ENCODE data around the gene SSC5D. TPM values are rescaled to one million over a fixed set of nuclear protein-coding genes. Genes with fewer than 3 reads are reported as not detected.

SSC5D gene
- total RNA-seq, 1 experiment from 2014 or later: 3.2 TPM

- Histone ChIP-seq H3T11ph (ENCODE audit: low read length) (no peak overlapping the region), H3K4me1 (ENCODE audit: insufficient read depth, low read length) (peaks cover 2% of the 10 kb centered on the region; the same call in 1 of the 2 replicates), H2BK15ac (ENCODE audit: low read depth, low read length) (no peak overlapping the region), H2BK5ac (ENCODE audit: insufficient read length, low read length) (no peak overlapping the region), H3K18ac (ENCODE audit: insufficient read length, low read depth, low read length) (no peak overlapping the region), H3K79me2 (ENCODE audit: insufficient read depth, low read length) (no peaks in the 10 kb centered on the region), H2BK20ac (ENCODE audit: low read depth, low read length, poor library complexity, severe bottlenecking) (no peak overlapping the region), H3K4me2 (ENCODE audit: insufficient read depth, insufficient read length, low read length) (no peak overlapping the region), H3K9me3 (ENCODE audit: control insufficient read depth, low read depth, low read length) (no peaks in the 10 kb centered on the region), H4K8ac (replicated peaks; ENCODE audit: insufficient read length, low read depth, low read length) (no peak overlapping the region), H3K14ac (ENCODE audit: insufficient read depth, low read length) (no peak overlapping the region), H3K23me2 (ENCODE audit: insufficient read length, low read depth, low read length, poor library complexity, severe bottlenecking) (peaks cover 7% of the 10 kb centered on the region), H3K9ac (ENCODE audit: extremely low read depth, insufficient read length, low read length) (no peak overlapping the region), H2AK5ac (ENCODE audit: insufficient read length, low read length) (no peak overlapping the region), H3K56ac (ENCODE audit: insufficient read length, low read depth, low read length) (no peak overlapping the region), H3K27ac (ENCODE audit: insufficient read length, low read depth, low read length) (no peak overlapping the region), H3K27me3 (ENCODE audit: insufficient read depth, low read length) (no peaks in the 10 kb centered on the region), H3K23ac (ENCODE audit: insufficient read length, low read depth, low read length) (no peak overlapping the region), H2AFZ (ENCODE audit: low read length) (no peak overlapping the region), H4K20me1 (ENCODE audit: control insufficient read depth, insufficient read depth, insufficient read length) (no peaks in the 10 kb centered on the region), H2BK12ac (ENCODE audit: insufficient read length, low read depth, low read length) (no peak overlapping the region), H3K79me1 (ENCODE audit: insufficient read depth, low read depth, low read length, poor library complexity, severe bottlenecking) (no peaks in the 10 kb centered on the region), H4K91ac (ENCODE audit: insufficient read length, low read depth, low read length) (no peak overlapping the region), H2BK120ac (ENCODE audit: low read depth, low read length, poor library complexity, severe bottlenecking) (no peak overlapping the region), H4K5ac (ENCODE audit: insufficient read length, low read depth, low read length) (no peak overlapping the region), H3K4ac (ENCODE audit: low read depth, low read length) (no peak overlapping the region)
- peaks cover 9% of the 10 kb centered on the region for H3K27me3 Mint-ChIP-seq (ENCODE audit: low read depth)
- H3K36me3 Mint-ChIP-seq (ENCODE audit: insufficient read depth in 1 of 3, low read depth in 3 of 3): no peaks in the 10 kb centered on the region; a peak in 1 of 7 replicates
- no peak overlapping the region for H3K27ac Mint-ChIP-seq
- TF ChIP-seq CTCF (conservative IDR thresholded peaks at IDR 0.05): no peak
- WGBS (ENCODE audit: extremely low coverage, insufficient read length, low lambda C conversion rate): no CpG with 5 or more reads among the region's 12 CpGs
- H3K9me3 Mint-ChIP-seq: no peaks in the 10 kb centered on the region
- no peak overlapping the region for H3K4me3 Mint-ChIP-seq
- no peak for DNase-seq
- H3K4me1 Mint-ChIP-seq: peaks cover 26 to 40% of the 10 kb centered on the region in 2 experiments
Measured at GRCh38 chr19:55492362-55492944, 4.2 kb downstream of the SSC5D start.

Measured in H9 (cell line).